Activated T-cell treated with anti-CD3 and anti-CD28 coated beads, Interleukin-2, amount 50 U/mL, for 24 hours (primary cell): ENCODE results near the gene WDFY1.
"Not testable (repeated sequence)": the region's sequence is repeated elsewhere in the genome, so short reads cannot be mapped to it uniquely, and the experiment has no call there.

Source experiments
- DNase-seq: peaks from one replicate; pipeline ENCODE4 v3.0.0-alpha.2; 2020
- H3K27ac Mint-ChIP-seq: 2 replicates; pipeline ENCODE4 v1.8.0; 2020; ENCODE audit warnings: mild to moderate bottlenecking, mixed read lengths
- H3K27me3 Mint-ChIP-seq: 2 replicates; pipeline ENCODE4 v1.8.0; 2020; ENCODE audit warnings: mixed read lengths
- H3K36me3 Mint-ChIP-seq: 2 replicates; pipeline ENCODE4 v1.8.0; 2020; ENCODE audit warnings: low read depth, mixed read lengths
- H3K4me1 Mint-ChIP-seq: 2 replicates; pipeline ENCODE4 v1.8.0; 2020; ENCODE audit warnings: low read depth, mixed read lengths
- H3K4me3 Mint-ChIP-seq: 2 replicates; pipeline ENCODE4 v1.8.0; 2020; ENCODE audit warnings: mild to moderate bottlenecking, moderate library complexity, mixed read lengths
- H3K9me3 Mint-ChIP-seq: 2 replicates; pipeline ENCODE4 v1.8.0; 2020; ENCODE audit warnings: mixed read lengths

WDFY1 gene

GRCh38 chr2:223877721-223878410, 67.3 kb downstream of the WDFY1 start:
- H3K27me3 Mint-ChIP-seq, result no peaks in the 10 kb centered on the region
- DNase-seq, result no peak
- no peak overlapping the region for H3K27ac Mint-ChIP-seq
- H3K4me1 Mint-ChIP-seq, result peaks cover 3% of the 10 kb centered on the region
- H3K4me3 Mint-ChIP-seq, result no peak overlapping the region
- H3K9me3 Mint-ChIP-seq, result no peaks in the 10 kb centered on the region
- peaks cover 81% of the 10 kb centered on the region for H3K36me3 Mint-ChIP-seq

- Mint-ChIP-seq H3K27me3 (no peaks in the 10 kb centered on the region), H3K9me3 (no peaks in the 10 kb centered on the region), H3K27ac (no peak overlapping the region), H3K36me3 (peaks cover 59% of the 10 kb centered on the region), H3K4me3 (no peak overlapping the region), H3K4me1 (no peaks in the 10 kb centered on the region)
- no peak for DNase-seq
These were observed 71.5 kb downstream of the WDFY1 start for GRCh38 chr2:223873672-223874071.

- H3K36me3 Mint-ChIP-seq, result peaks cover 50% of the 10 kb centered on the region
- H3K4me1 Mint-ChIP-seq, H3K27me3 Mint-ChIP-seq, H3K9me3 Mint-ChIP-seq, H3K27ac Mint-ChIP-seq, DNase-seq, H3K4me3 Mint-ChIP-seq: not testable (repeated sequence)
These were observed 72.4 kb downstream of the WDFY1 start for GRCh38 chr2:223872772-223873171.

- not testable (repeated sequence) for H3K4me1 Mint-ChIP-seq, H3K27ac Mint-ChIP-seq, DNase-seq, H3K4me3 Mint-ChIP-seq, H3K27me3 Mint-ChIP-seq, H3K9me3 Mint-ChIP-seq
- peaks cover 38% of the 10 kb centered on the region for H3K36me3 Mint-ChIP-seq
These were observed 73.5 kb downstream of the WDFY1 start for GRCh38 chr2:223871661-223872060.

GRCh38 chr2:223870840-223871611, 74.1 kb downstream of the WDFY1 start:
- H3K27ac Mint-ChIP-seq, result no peak overlapping the region
- H3K27me3 Mint-ChIP-seq, result no peaks in the 10 kb centered on the region
- no peaks in the 10 kb centered on the region for H3K9me3 Mint-ChIP-seq
- peaks cover 32% of the 10 kb centered on the region for H3K36me3 Mint-ChIP-seq
- DNase-seq, result no peak
- no peak overlapping the region for H3K4me3 Mint-ChIP-seq
- peaks cover 7% of the 10 kb centered on the region for H3K4me1 Mint-ChIP-seq

- Mint-ChIP-seq H3K27ac (no peak overlapping the region), H3K27me3 (no peaks in the 10 kb centered on the region), H3K36me3 (peaks cover 16% of the 10 kb centered on the region), H3K4me1 (peaks cover 23% of the 10 kb centered on the region), H3K4me3 (no peak overlapping the region), H3K9me3 (no peaks in the 10 kb centered on the region)
- DNase-seq, result no peak
These were observed 77.1 kb downstream of the WDFY1 start for GRCh38 chr2:223868005-223868404.

- H3K27ac Mint-ChIP-seq, result peak overlapping the region; percentile 11
- H3K4me3 Mint-ChIP-seq, result no peak overlapping the region
- peaks cover 8% of the 10 kb centered on the region for H3K36me3 Mint-ChIP-seq
- H3K4me1 Mint-ChIP-seq, result peaks cover 23% of the 10 kb centered on the region
- DNase-seq, result no peak
- no peaks in the 10 kb centered on the region for H3K9me3 Mint-ChIP-seq
- no peaks in the 10 kb centered on the region for H3K27me3 Mint-ChIP-seq
These were observed 79.1 kb downstream of the WDFY1 start for GRCh38 chr2:223865907-223866508.

- no peak for DNase-seq
- Mint-ChIP-seq H3K4me1 (peaks cover 23% of the 10 kb centered on the region), H3K4me3 (no peak overlapping the region), H3K27ac (no peak overlapping the region), H3K9me3 (no peaks in the 10 kb centered on the region), H3K27me3 (no peaks in the 10 kb centered on the region), H3K36me3 (peaks cover 3% of the 10 kb centered on the region)
These were observed 80.0 kb downstream of the WDFY1 start for GRCh38 chr2:223865124-223865523.

GRCh38 chr2:223863491-223863890, 81.6 kb downstream of the WDFY1 start:
- peaks cover 23% of the 10 kb centered on the region for H3K4me1 Mint-ChIP-seq
- no peaks in the 10 kb centered on the region for H3K36me3 Mint-ChIP-seq
- no peaks in the 10 kb centered on the region for H3K9me3 Mint-ChIP-seq
- no peaks in the 10 kb centered on the region for H3K27me3 Mint-ChIP-seq
- no peak overlapping the region for H3K27ac Mint-ChIP-seq
- no peak overlapping the region for H3K4me3 Mint-ChIP-seq
- no peak for DNase-seq

- no peaks in the 10 kb centered on the region for H3K27me3 Mint-ChIP-seq
- no peaks in the 10 kb centered on the region for H3K36me3 Mint-ChIP-seq
- H3K27ac Mint-ChIP-seq, result no peak overlapping the region
- H3K4me1 Mint-ChIP-seq, result peaks cover 16% of the 10 kb centered on the region
- no peaks in the 10 kb centered on the region for H3K9me3 Mint-ChIP-seq
- DNase-seq, result no peak
- no peak overlapping the region for H3K4me3 Mint-ChIP-seq
These were observed 84.1 kb downstream of the WDFY1 start for GRCh38 chr2:223860809-223861738.

- H3K27me3 Mint-ChIP-seq, result no peaks in the 10 kb centered on the region
- H3K4me1 Mint-ChIP-seq, result no peaks in the 10 kb centered on the region
- no peak overlapping the region for H3K27ac Mint-ChIP-seq
- no peaks in the 10 kb centered on the region for H3K36me3 Mint-ChIP-seq
- no peak overlapping the region for H3K4me3 Mint-ChIP-seq
- no peak for DNase-seq
- no peaks in the 10 kb centered on the region for H3K9me3 Mint-ChIP-seq
These were observed 86.1 kb downstream of the WDFY1 start for GRCh38 chr2:223859070-223859469.

GRCh38 chr2:223856584-223856983, 88.6 kb downstream of the WDFY1 start:
- no peak overlapping the region for H3K4me3 Mint-ChIP-seq
- H3K27ac Mint-ChIP-seq, result no peak overlapping the region
- H3K4me1 Mint-ChIP-seq, result peaks cover under 1% of the 10 kb centered on the region
- peaks cover 5% of the 10 kb centered on the region for H3K36me3 Mint-ChIP-seq
- DNase-seq, result no peak
- H3K9me3 Mint-ChIP-seq, result no peaks in the 10 kb centered on the region
- H3K27me3 Mint-ChIP-seq, result no peaks in the 10 kb centered on the region

- Mint-ChIP-seq H3K27ac (no peak overlapping the region), H3K4me3 (no peak overlapping the region), H3K9me3 (peaks cover 4% of the 10 kb centered on the region), H3K4me1 (peaks cover 6% of the 10 kb centered on the region), H3K27me3 (no peaks in the 10 kb centered on the region), H3K36me3 (peaks cover 11% of the 10 kb centered on the region)
- DNase-seq, result no peak
These were observed 89.1 kb downstream of the WDFY1 start for GRCh38 chr2:223856021-223856420.

- H3K27ac Mint-ChIP-seq, result no peak overlapping the region
- H3K36me3 Mint-ChIP-seq, result peaks cover 15% of the 10 kb centered on the region
- H3K4me3 Mint-ChIP-seq, result no peak overlapping the region
- H3K27me3 Mint-ChIP-seq, result no peaks in the 10 kb centered on the region
- H3K4me1 Mint-ChIP-seq, result peaks cover 7% of the 10 kb centered on the region
- DNase-seq, result no peak
- peaks cover 5% of the 10 kb centered on the region for H3K9me3 Mint-ChIP-seq
These were observed 89.7 kb downstream of the WDFY1 start for GRCh38 chr2:223855426-223855825.
